GM19438 (cell line): ENCODE data around the gene SPDYE3.

Experiments used
- ATAC-seq: cut with Tn5 transposase; IDR thresholded peaks from one replicate; pipeline ENCODE4 v1.9.1; 2021; ENCODE audit warnings: low read depth; ENCODE audit not compliant: unreplicated experiment

SPDYE3 gene

GRCh38 chr7:100369105-100369504 lies 61.6 kb downstream of the SPDYE3 start:
- ATAC-seq: peak; percentile 51

- no peak for ATAC-seq
These were observed 62.8 kb downstream of the SPDYE3 start for GRCh38 chr7:100370303-100370702.

GRCh38 chr7:100370746-100371145 lies 63.2 kb downstream of the SPDYE3 start:
- no peak for ATAC-seq

- ATAC-seq: no peak
These were observed 64.2 kb downstream of the SPDYE3 start for GRCh38 chr7:100371561-100372171.
